Fibroblast of the aortic adventitia (primary cell): ENCODE measurements around the gene MMP24. TPM values are rescaled to one million over a fixed set of nuclear protein-coding genes. Genes with fewer than 3 reads are reported as not detected.

ENCODE experiments used
- DNase-seq: peaks from one replicate; pipeline ENCODE4 v3.0.0-alpha.2; 2010; ENCODE audit warnings: low read depth
- H3K4me3 ChIP-seq: 2 replicates; pipeline ENCODE4 v1.5.1; 2011; ENCODE audit warnings: low read depth, mild to moderate bottlenecking, control low read depth, low read length, moderate library complexity
- CTCF ChIP-seq: IDR thresholded peaks from 2 replicates; pipeline ENCODE4 v1.5.1; 2011; ENCODE audit warnings: mild to moderate bottlenecking, low read length, control low read depth, inconsistent platforms; ENCODE audit not compliant: insufficient read depth
- total RNA-seq: library from RNA; depleted of rRNA; stranded (reverse); fragments of >200 nt; gene quantifications from 2 replicates; pipeline ENCODE4 v1.2.3, GENCODE V29; 2012; ENCODE audit warnings: low replicate concordance

The MMP24 gene
- total RNA-seq, 1 donor: 0.81 TPM

GRCh38 chr20:35238735-35239134 lies 12.2 kb downstream of the MMP24 start:
- no peak for DNase-seq
- H3K4me3 ChIP-seq: no peak overlapping the region
- no peak for TF ChIP-seq CTCF

GRCh38 chr20:35240083-35240810 lies 13.8 kb downstream of the MMP24 start:
- no peak for TF ChIP-seq CTCF
- peak; percentile 22 for DNase-seq
- H3K4me3 ChIP-seq: no peak overlapping the region

- no peak for TF ChIP-seq CTCF
- no peak for DNase-seq
- H3K4me3 ChIP-seq: no peak overlapping the region
Measured at GRCh38 chr20:35240811-35241293, 14.4 kb downstream of the MMP24 start.

- DNase-seq: no peak
- no peak overlapping the region for H3K4me3 ChIP-seq
- no peak for TF ChIP-seq CTCF
Measured at GRCh38 chr20:35243317-35243716, 16.8 kb downstream of the MMP24 start.

GRCh38 chr20:35243986-35244385 lies 17.5 kb downstream of the MMP24 start:
- no peak overlapping the region for H3K4me3 ChIP-seq
- no peak for TF ChIP-seq CTCF
- DNase-seq: no peak

GRCh38 chr20:35246723-35247122 lies 20.2 kb downstream of the MMP24 start:
- no peak for DNase-seq
- no peak for TF ChIP-seq CTCF
- H3K4me3 ChIP-seq: no peak overlapping the region
